ENCODE results near the gene TNFSF9. TPM values are rescaled to one million over a fixed set of nuclear protein-coding genes. Genes with fewer than 3 reads are reported as not detected.

Gene TNFSF9
- total and polyA plus RNA-seq, 2 of the 8 experiments (the other 6 are each of a cell fraction or from before 2014, with no cell fraction given): 1.7 to 4.4 TPM

- Histone ChIP-seq H4K91ac (replicated peaks; ENCODE audit: insufficient read length, low read length) (no peak overlapping the region), H2BK15ac (ENCODE audit: low read length) (no peak overlapping the region), H3K79me2 (ENCODE audit: control insufficient read depth in 1 of 2, insufficient read depth in 2 of 2, low read length in 2 of 2) (no peaks in the 10 kb centered on the region), H3K36me3 (ENCODE audit: control insufficient read depth in 2 of 4, insufficient read depth in 4 of 4, low read length in 3 of 4) (no peaks in the 10 kb centered on the region), H3K18ac (ENCODE audit: extremely low read depth, low read length) (no peak overlapping the region), H3K14ac (ENCODE audit: insufficient read length) (no peak overlapping the region), H4K20me1 (replicated peaks in 1 of 2; ENCODE audit: control insufficient read depth in 1 of 2, insufficient read depth in 2 of 2, low read length in 2 of 2) (peaks cover 0 to 3% of the 10 kb centered on the region in 2 experiments), H3K56ac (replicated peaks; ENCODE audit: insufficient read length, low read depth, low read length) (no peak overlapping the region), H4K8ac (ENCODE audit: extremely low read depth, insufficient read depth, low read length) (no peak overlapping the region; the same call in 1 of the 2 replicates), H2BK12ac (ENCODE audit: low read depth, low read length) (no peak overlapping the region), H3K27ac (ENCODE audit: low read depth, low read length) (no peak overlapping the region), H3K4me3 (ENCODE audit: extremely low read depth in 1 of 4, insufficient read depth in 2 of 4, low read depth in 3 of 4, low read length in 4 of 4) (no peak overlapping the region), H3K9me3 (ENCODE audit: insufficient read depth in 2 of 2, low read depth in 1 of 2, low read length in 1 of 2) (no peaks in the 10 kb centered on the region), H3K4me1 (replicated peaks in 1 of 4; ENCODE audit: control insufficient read depth in 3 of 4, insufficient read depth in 4 of 4, low read length in 3 of 4) (peaks cover 0 to 7% (median 4%) of the 10 kb centered on the region in 4 experiments; a peak in 5 of 7 replicates), H2BK120ac (replicated peaks; ENCODE audit: low read depth, low read length) (no peak overlapping the region), H2AK5ac (ENCODE audit: low read depth, low read length) (no peak overlapping the region), H2AFZ (ENCODE audit: low read length) (no peak overlapping the region), H2BK20ac (ENCODE audit: low read length) (no peak overlapping the region), H3K9ac (replicated peaks in 1 of 4; ENCODE audit: extremely low read depth in 1 of 4, low read depth in 3 of 4, low read length in 3 of 4) (no peak overlapping the region), H4K5ac (ENCODE audit: insufficient read length, low read depth, low read length) (no peak overlapping the region), H3K4ac (replicated peaks; ENCODE audit: insufficient read length, low read depth, low read length) (no peak overlapping the region), H3K79me1 (ENCODE audit: low read depth, low read length) (no peaks in the 10 kb centered on the region), H3K23ac (ENCODE audit: insufficient read length) (no peak overlapping the region), H3K27me3 (replicated peaks in 1 of 4; ENCODE audit: control insufficient read depth in 3 of 4, extremely low read depth in 1 of 4, insufficient read depth in 3 of 4, low read length in 3 of 4) (no peaks in the 10 kb centered on the region; a peak in 1 of 7 replicates), H3K4me2 (ENCODE audit: insufficient read depth in 1 of 2, low read depth in 2 of 2, low read length in 2 of 2) (no peak overlapping the region), H2BK5ac (ENCODE audit: low read depth, low read length) (no peak overlapping the region), H3K23me2 (ENCODE audit: low read depth, low read length) (0 out of 2 replicates have a peak, but pooled peaks cover 2% of the 10 kb centered on the region)
- ChIA-PET POLR2A (ENCODE audit: partially characterized antibody) (interaction anchor here (0.7 kb wide), 1 partner anchor 8 kb away, joined by 3 read pairs; no protein-coding TSS in a partner anchor), CTCF (ENCODE audit: partially characterized antibody) (interaction anchor here (1.7 to 3.8 kb wide), 4 partner anchors 9 to 67 kb away, joined by 4 to 30 read pairs (median 22); partner anchors contain the start of gene TUBB4A)
- DNase-seq (ENCODE audit: low read depth in 1 of 2, low spot score in 2 of 2): no peak
- WGBS, 2 experiments (ENCODE audit: extremely low coverage in 1 of 2, insufficient coverage in 1 of 2, insufficient read length in 1 of 2, insufficient replicate concordance in 2 of 2, low coverage in 1 of 2, low lambda C conversion rate in 2 of 2, missing lambda C conversion rate in 1 of 2): 84% methylated on average over 3 of the region's 3 CpGs; no CpG with 5 or more reads in 1 of the 2 experiments
- no peak for FAIRE-seq
- TF ChIP-seq RFX5 (IDR thresholded peaks at IDR 0.05; ENCODE audit: borderline replicate concordance, low read depth, low read length) (no peak), SIN3A (conservative IDR thresholded peaks at IDR 0.05 in 1 of 2, IDR thresholded peaks at IDR 0.05 in 1 of 2; ENCODE audit: low read depth in 1 of 2, low read length in 2 of 2) (no peak), RXRA (IDR thresholded peaks at IDR 0.05; ENCODE audit: insufficient read depth, low read depth, low read length) (no peak), JUN (IDR thresholded peaks at IDR 0.05; ENCODE audit: low read depth, low read length) (no peak), CHD1 (IDR thresholded peaks at IDR 0.05; ENCODE audit: low read depth, low read length) (no peak), JUND (IDR thresholded peaks at IDR 0.05; ENCODE audit: low read length) (no peak), HDAC6 (IDR thresholded peaks at IDR 0.05; ENCODE audit: low read depth, low read length) (no peak), TAF1 (IDR thresholded peaks at IDR 0.05; ENCODE audit: low read depth, low read length) (no peak), RNF2 (IDR thresholded peaks at IDR 0.05; ENCODE audit: borderline replicate concordance, low read depth, low read length, missing control alignments, poor library complexity, severe bottlenecking) (no peak), CHD2 (IDR thresholded peaks at IDR 0.05; ENCODE audit: low read length) (no peak), NRF1 (IDR thresholded peaks at IDR 0.05; ENCODE audit: low read depth, low read length) (no peak)
- TF ChIP-seq, protein P1, sequence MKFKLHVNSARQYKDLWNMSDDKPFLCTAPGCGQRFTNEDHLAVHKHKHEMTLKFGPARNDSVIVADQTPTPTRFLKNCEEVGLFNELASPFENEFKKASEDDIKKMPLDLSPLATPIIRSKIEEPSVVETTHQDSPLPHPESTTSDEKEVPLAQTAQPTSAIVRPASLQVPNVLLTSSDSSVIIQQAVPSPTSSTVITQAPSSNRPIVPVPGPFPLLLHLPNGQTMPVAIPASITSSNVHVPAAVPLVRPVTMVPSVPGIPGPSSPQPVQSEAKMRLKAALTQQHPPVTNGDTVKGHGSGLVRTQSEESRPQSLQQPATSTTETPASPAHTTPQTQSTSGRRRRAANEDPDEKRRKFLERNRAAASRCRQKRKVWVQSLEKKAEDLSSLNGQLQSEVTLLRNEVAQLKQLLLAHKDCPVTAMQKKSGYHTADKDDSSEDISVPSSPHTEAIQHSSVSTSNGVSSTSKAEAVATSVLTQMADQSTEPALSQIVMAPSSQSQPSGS (IDR thresholded peaks at IDR 0.05; ENCODE audit: low read length): no peak
Observed at GRCh38 chr19:6483235-6483634, 47.6 kb upstream of the TNFSF9 start.

Measured in H1 (cell line).